Activated CD8-positive, alpha-beta memory T cell treated with anti-CD3 and anti-CD28 coated beads for 36 hours (primary cell): ENCODE data around the gene GAS2L1. TPM values are rescaled to one million over a fixed set of nuclear protein-coding genes. Genes with fewer than 3 reads are reported as not detected.
"Not testable (repeated sequence)": the region's sequence is repeated elsewhere in the genome, so short reads cannot be mapped to it uniquely, and the experiment has no call there.

Source experiments
- CTCF ChIA-PET: fragments of 350-600 bp; sonication (Branson Sonifier 250); formaldehyde crosslinking; loops from one replicate; lab custom pipeline; 2021; ENCODE audit warnings: antibody characterized with exemption; lab: Charles Lee
- POLR2A ChIA-PET: fragments of 350-600 bp; sonication (Branson Sonifier 250); formaldehyde crosslinking; loops from one replicate; lab custom pipeline; 2021; ENCODE audit warnings: antibody characterized with exemption; lab: Charles Lee
- total RNA-seq, 2 experiments: library from RNA; stranded (reverse); gene quantifications; one replicate each; pipeline ENCODE4 v1.2.3, GENCODE V29; 2021

GAS2L1 gene
- total RNA-seq, 2 experiments from 2014 or later: 0.46 to 0.78 TPM

DNA sequence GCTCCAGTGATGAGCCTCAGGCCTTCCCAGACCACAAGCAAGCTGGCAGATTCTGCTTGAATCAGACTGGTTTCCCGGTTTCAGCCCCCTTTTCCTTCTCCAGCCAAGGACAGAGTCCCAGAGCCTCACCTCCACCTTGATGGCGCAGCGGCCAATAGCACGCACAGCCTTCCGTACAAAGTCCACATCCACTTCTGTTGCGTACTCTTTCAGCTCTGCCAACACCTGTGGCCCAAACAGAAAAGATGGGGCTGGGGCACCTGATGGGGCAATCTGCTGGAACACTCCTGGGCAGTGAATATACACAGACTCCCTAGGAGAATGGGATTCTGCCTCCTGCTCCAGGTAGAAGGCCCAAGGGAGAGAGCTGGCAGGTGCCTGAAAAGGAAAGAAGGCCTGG, 44.6 kb downstream of the GAS2L1 start:
- POLR2A ChIA-PET: no interaction called here

GRCh38 chr22:29351891-29352290, 45.4 kb downstream of the GAS2L1 start:
- ChIA-PET POLR2A (no interaction called here), CTCF (no interaction called here)

More for the DNA sequence above, 44.6 kb downstream of the GAS2L1 start:
- CTCF ChIA-PET: no interaction called here

DNA sequence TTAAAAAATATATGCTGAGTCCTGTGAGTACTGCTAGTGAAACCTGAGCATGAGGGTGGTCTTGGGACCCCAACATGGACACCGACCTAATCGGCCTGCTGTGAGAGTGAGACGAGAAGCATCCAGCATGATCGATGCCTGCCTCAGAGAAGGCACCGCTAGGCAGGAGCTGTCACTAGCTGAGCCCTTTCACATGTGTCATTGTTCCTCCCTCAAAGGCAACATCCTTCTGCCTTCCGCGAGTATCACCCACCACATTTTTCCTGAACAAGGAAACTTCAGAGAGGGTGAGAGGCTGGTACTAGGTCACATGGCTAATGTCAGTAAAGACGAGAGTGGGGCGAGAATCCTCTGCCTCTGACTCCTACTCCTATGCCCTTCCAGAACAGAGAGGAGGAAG, 46.3 kb downstream of the GAS2L1 start:
- ChIA-PET CTCF (no interaction called here), POLR2A (no interaction called here)

- CTCF ChIA-PET: no interaction called here
- POLR2A ChIA-PET: no interaction called here
These were observed 46.8 kb downstream of the GAS2L1 start for GRCh38 chr22:29353286-29353685.

GRCh38 chr22:29353860-29354259, 47.4 kb downstream of the GAS2L1 start:
- CTCF ChIA-PET: no interaction called here
- POLR2A ChIA-PET: interaction anchor here (0.6 kb wide), 1 partner anchor 10 kb away, joined by 3 read pairs; no protein-coding TSS in a partner anchor

DNA sequence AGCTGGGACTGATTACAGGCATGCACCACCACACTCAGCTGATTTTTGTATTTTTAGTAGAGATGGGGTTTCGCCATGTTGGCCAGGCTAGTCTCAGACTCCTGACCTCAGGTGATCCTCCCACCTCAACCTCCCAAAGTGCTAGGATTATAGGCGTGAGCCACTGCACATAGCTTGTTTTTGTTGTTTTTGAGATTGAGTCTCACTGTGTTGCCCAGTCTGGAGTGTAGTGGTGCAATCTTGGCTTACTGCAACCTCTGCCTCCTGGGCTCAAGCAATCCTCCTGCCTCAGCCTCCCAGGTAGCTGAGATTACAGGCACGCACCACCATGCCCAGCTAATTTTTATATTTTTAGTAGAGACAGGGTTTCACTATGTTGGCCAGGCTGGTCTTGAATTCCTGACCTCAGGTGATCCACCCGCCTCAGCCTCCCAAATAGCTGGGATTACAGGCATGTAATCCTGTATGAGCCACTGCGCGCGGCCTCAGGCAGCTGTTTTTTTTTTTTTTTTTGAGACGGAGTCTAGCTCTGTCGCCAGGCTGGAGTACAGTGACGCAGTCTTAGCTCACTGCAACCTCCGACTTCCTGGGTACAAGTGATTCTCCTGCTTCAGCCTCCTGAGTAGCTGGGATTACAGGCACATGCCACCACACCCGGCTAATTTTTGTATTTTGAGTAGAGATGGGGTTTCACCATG, 50.9 kb downstream of the GAS2L1 start:
- POLR2A ChIA-PET, CTCF ChIA-PET: not testable (repeated sequence)

- POLR2A ChIA-PET: no interaction called here
- CTCF ChIA-PET: no interaction called here
These were observed 53.0 kb downstream of the GAS2L1 start for GRCh38 chr22:29359469-29359868.

Other genes with a start within 250 kb of the GAS2L1 start
- gene C22orf31, start 244.8 kb upstream of the GAS2L1 start, total RNA-seq: not detected
- gene KREMEN1, start 233.6 kb upstream of the GAS2L1 start, total RNA-seq: under 1 TPM; 0.13 to 0.15 TPM
- gene EMID1, start 100.8 kb upstream of the GAS2L1 start, total RNA-seq: not detected
- 10 to 100 TPM; 39.6 to 40.0 TPM for gene RHBDD3, start 38.7 kb upstream of the GAS2L1 start, total RNA-seq
- 100 to 1,000 TPM; 321 to 329 TPM for gene EWSR1, start 38.4 kb upstream of the GAS2L1 start, total RNA-seq
- under 1 TPM in 1 of 2 experiments, not detected in 1; 0.78 TPM for gene RASL10A, start 9.0 kb downstream of the GAS2L1 start, total RNA-seq
- 10 to 100 TPM; 75.4 to 76.5 TPM for gene AP1B1, start 81.9 kb downstream of the GAS2L1 start, total RNA-seq
- not detected for gene RFPL1, start 131.9 kb downstream of the GAS2L1 start, total RNA-seq
- gene NEFH, start 173.6 kb downstream of the GAS2L1 start, total RNA-seq: 1 to 10 TPM; 9.4 to 9.9 TPM
- 10 to 100 TPM; 60.6 to 65.2 TPM for gene THOC5, start 247.1 kb downstream of the GAS2L1 start, total RNA-seq